Measurements from ENCODE around the gene UBE3B. TPM values are rescaled to one million over a fixed set of nuclear protein-coding genes. Genes with fewer than 3 reads are reported as not detected.

Gene UBE3B
- total RNA-seq, 4 donors from 2014 or later = 34.4 to 73.0 (median 71.6) TPM

- H3K27me3 ChIP-seq = no peaks in the 10 kb centered on the region
- in situ Hi-C loops (cut with MboI; ENCODE audit: low pct_ligation_motif_present in 1 of 4, low pct_unique_long_range_greater_than_20kb in 1 of 4, low sequenced_read_pairs in 3 of 4) (no loop called here), intact Hi-C loops (cut with DNase I; ENCODE audit: low total_unique reads) (no loop called here)
- 71 to 88% methylated on average over 4 to 9 of the region's 9 CpGs for WGBS, 2 donors (ENCODE audit: low coverage in 1 of 2)
- TF ChIP-seq POLR2AphosphoS5 (IDR thresholded peaks at IDR 0.05) (no peak), CTCF (IDR thresholded peaks at IDR 0.05) (no peak), EP300 (IDR thresholded peaks at IDR 0.05; ENCODE audit: low read depth) (no peak), POLR2A (IDR thresholded peaks at IDR 0.05) (no peak)
- H3K27ac ChIP-seq = peak overlapping the region; percentile 58 to 79 (median 72)
- H3K36me3 ChIP-seq = peaks cover 0 to 4% (median 0%) of the 10 kb centered on the region in 4 donors
- H3K4me1 ChIP-seq = peaks cover 37 to 81% (median 56%) of the 10 kb centered on the region in 4 donors
- DNase-seq = peak; percentile 20
- H3K4me3 ChIP-seq = no peak overlapping the region
- no peaks in the 10 kb centered on the region for H3K9me3 ChIP-seq
Measured at GRCh38 chr12:109447482-109447881, 30.0 kb upstream of the UBE3B start.

GRCh38 chr12:109448272-109448671 is 29.2 kb upstream of the UBE3B start:
- peaks cover 0 to 4% (median 1%) of the 10 kb centered on the region in 4 donors for H3K36me3 ChIP-seq
- TF ChIP-seq POLR2AphosphoS5 (IDR thresholded peaks at IDR 0.05) (no peak), EP300 (IDR thresholded peaks at IDR 0.05; ENCODE audit: low read depth) (no peak), POLR2A (IDR thresholded peaks at IDR 0.05) (no peak), CTCF (IDR thresholded peaks at IDR 0.05) (no peak)
- no peak for DNase-seq
- peak overlapping the region; percentile 58 to 79 (median 72) for H3K27ac ChIP-seq
- H3K4me1 ChIP-seq = peaks cover 39 to 81% (median 56%) of the 10 kb centered on the region in 4 donors
- H3K27me3 ChIP-seq = no peaks in the 10 kb centered on the region
- WGBS, 2 donors (ENCODE audit: low coverage in 1 of 2) = 17 to 48% methylated on average over 3 to 5 of the region's 5 CpGs
- H3K4me3 ChIP-seq = no peak overlapping the region
- in situ Hi-C loops (cut with MboI; ENCODE audit: low pct_ligation_motif_present in 1 of 4, low pct_unique_long_range_greater_than_20kb in 1 of 4, low sequenced_read_pairs in 3 of 4) (no loop called here), intact Hi-C loops (cut with DNase I; ENCODE audit: low total_unique reads) (no loop called here)
- H3K9me3 ChIP-seq = no peaks in the 10 kb centered on the region

GRCh38 chr12:109448707-109449390 is 28.6 kb upstream of the UBE3B start:
- TF ChIP-seq EP300 (IDR thresholded peaks at IDR 0.05; ENCODE audit: low read depth) (no peak), POLR2AphosphoS5 (IDR thresholded peaks at IDR 0.05) (peak in 1 of 3 donors; percentile 9)
- no peaks in the 10 kb centered on the region for H3K27me3 ChIP-seq
- 61 to 71% methylated on average over 7 to 8 of the region's 8 CpGs for WGBS, 2 donors (ENCODE audit: low coverage in 1 of 2)
- no peak overlapping the region for H3K4me3 ChIP-seq
- intact Hi-C loops (cut with DNase I; ENCODE audit: low total_unique reads) (no loop called here), in situ Hi-C loops (cut with MboI; ENCODE audit: low pct_ligation_motif_present in 1 of 4, low pct_unique_long_range_greater_than_20kb in 1 of 4, low sequenced_read_pairs in 3 of 4) (no loop called here)
- no peaks in the 10 kb centered on the region for H3K9me3 ChIP-seq
- H3K36me3 ChIP-seq = peaks cover 0 to 8% (median 2%) of the 10 kb centered on the region in 4 donors
- DNase-seq = peak; percentile 42
- H3K4me1 ChIP-seq = peaks cover 39 to 81% (median 56%) of the 10 kb centered on the region in 4 donors
- H3K27ac ChIP-seq = peak overlapping the region; percentile 58 to 79 (median 72)

- Histone ChIP-seq H3K4me1 (peaks cover 37 to 74% (median 53%) of the 10 kb centered on the region in 4 donors), H3K36me3 (peaks cover 0 to 19% (median 8%) of the 10 kb centered on the region in 4 donors), H3K9me3 (no peaks in the 10 kb centered on the region), H3K4me3 (no peak overlapping the region), H3K27me3 (no peaks in the 10 kb centered on the region), H3K27ac (peak overlapping the region; percentile 58 to 79 (median 72))
- 26 to 43% methylated on average over 5 to 16 of the region's 16 CpGs for WGBS, 2 donors (ENCODE audit: low coverage in 1 of 2)
- intact Hi-C loops (cut with DNase I; ENCODE audit: low total_unique reads) (no loop called here), in situ Hi-C loops (cut with MboI; ENCODE audit: low pct_ligation_motif_present in 1 of 4, low pct_unique_long_range_greater_than_20kb in 1 of 4, low sequenced_read_pairs in 3 of 4) (no loop called here)
- TF ChIP-seq CTCF (IDR thresholded peaks at IDR 0.05) = peak in 2 of 5 experiments; percentile 14 to 23
- TF ChIP-seq POLR2A (IDR thresholded peaks at IDR 0.05) = no peak
- peak in 1 of 3 donors; percentile 13 for TF ChIP-seq POLR2AphosphoS5 (IDR thresholded peaks at IDR 0.05)
- DNase-seq = peak; percentile 62
Measured at GRCh38 chr12:109449845-109450532, 27.4 kb upstream of the UBE3B start.
